HL-60/S4 treated with retinoic acid at 250 ng/mL for 4 days and 3 days (cell line): ENCODE results near the gene CTU2.

ENCODE experiments used
- in situ Hi-C: fragments of 300-500 bp; cut with MboI; formaldehyde crosslinking; loops from 2 replicates; pipeline ENCODE4 v1.7.0; 2022; ENCODE audit warnings: low sequenced_read_pairs

Gene CTU2

DNA sequence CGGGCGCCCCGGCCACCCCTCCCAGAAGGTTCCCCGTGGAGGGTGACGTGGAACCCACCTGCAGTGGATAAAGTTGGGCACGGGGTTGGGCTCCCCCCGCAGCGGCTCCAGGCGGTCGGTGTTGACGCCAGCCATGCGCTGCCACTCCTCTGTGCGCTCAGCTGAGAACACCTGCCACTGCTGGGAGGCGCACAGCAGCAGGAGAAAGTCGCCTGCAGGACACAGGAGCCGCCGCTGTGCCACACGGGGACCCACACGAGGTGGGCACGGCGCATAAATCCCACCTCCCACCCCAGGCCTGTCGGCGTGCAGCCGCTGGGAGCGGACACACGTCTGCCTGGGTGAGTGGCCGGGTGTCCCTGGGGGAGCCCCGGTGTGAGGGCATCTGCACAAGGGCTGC, 20.7 kb downstream of the CTU2 start:
- in situ Hi-C loops: loop anchor here (25.0 kb wide), 1 partner anchor 485 kb away; the partner anchor contains the start of genes SLC22A31 and ZNF778

DNA sequence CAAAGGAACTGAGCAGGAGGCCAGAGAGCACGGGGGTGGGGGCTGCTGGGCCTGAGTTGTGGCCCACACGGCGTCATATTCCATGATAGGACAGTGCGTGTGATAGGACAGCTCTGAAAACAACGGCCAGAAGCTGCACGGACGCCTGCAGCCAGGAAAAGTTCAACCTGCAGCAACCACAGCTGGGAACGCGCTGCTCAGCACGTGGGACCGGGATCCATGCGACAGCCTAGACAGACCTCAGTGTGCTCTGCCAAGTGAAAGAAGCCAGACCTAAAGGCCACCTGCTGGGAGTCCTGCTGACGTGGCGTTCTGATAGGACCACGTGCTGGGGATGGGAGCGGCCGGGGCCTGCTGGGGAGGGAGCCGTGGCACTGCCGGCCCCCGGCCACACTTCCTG, 21.6 kb downstream of the CTU2 start:
- in situ Hi-C loops: loop anchor here (25.0 kb wide), 1 partner anchor 484 kb away; the partner anchor contains the start of genes SLC22A31 and ZNF778

DNA sequence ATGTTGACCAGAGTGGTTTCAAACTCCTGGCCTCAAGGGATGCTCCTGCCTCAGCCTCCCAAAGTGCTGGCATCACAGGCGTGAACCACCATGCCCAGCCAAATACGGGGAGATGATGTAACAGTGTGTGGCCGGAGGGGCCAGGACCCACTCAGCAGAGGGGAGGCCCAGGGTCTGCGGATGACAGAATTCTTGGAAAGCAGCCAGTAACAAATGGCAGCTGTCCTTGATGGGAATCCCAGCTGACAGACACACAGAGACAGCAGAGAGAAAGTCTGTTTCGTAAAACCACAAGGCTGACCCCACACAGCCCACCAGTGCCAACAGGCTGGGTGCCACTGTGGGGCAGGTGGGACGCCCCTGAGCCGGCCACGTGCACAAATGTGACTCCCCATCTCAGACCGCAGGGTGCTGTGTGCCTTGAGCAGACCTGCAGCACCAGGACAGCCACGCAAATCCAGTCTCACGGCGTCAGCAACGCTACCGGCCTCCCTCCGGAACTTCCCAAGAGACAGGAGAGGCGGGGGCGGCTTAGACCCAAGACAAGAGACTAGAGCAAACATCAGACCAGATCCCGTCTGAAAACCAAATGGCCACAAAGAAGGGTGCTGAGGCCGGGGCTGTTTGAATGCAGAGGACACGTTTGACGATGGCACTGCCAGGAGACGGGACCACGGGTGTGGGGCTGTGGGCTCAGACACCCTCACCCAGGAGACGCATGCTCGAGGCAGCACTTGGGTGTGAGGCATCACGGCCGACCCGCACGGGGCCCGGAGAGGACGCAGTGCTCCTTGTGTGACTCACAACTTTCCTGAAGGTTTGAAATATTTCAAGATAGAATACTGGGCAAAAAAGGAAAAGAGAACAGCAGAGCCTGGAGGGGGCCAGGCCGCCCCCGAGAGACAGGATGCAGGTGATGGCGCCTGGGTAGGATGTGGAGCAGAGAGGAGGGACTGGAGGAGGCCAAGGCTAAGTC, 24.6 kb downstream of the CTU2 start:
- in situ Hi-C loops: loop anchor here (25.0 kb wide), 1 partner anchor 481 kb away; the partner anchor contains the start of genes SLC22A31 and ZNF778

DNA sequence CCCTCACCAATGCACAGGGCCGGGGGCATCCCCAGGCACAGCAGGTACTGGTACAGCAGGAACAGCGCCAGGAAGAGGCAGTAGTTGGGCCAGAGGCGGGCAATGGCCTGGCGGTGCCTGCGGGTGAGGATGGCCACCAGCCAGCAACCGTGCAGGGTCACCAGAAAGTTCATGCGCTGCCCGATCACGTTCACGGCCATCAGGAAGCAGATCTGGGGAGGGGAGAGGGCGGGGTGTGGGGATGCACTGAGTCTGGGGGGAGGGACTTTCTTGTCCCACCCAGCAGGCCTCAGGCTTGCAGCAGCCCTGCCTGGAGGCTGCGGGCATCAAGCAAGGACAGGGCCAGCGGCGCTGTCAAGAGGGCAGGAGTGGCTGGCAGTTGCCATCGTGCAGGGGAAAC, 25.4 kb downstream of the CTU2 start:
- in situ Hi-C loops: loop anchor here (25.0 kb wide), 1 partner anchor 481 kb away; the partner anchor contains the start of genes SLC22A31 and ZNF778

DNA sequence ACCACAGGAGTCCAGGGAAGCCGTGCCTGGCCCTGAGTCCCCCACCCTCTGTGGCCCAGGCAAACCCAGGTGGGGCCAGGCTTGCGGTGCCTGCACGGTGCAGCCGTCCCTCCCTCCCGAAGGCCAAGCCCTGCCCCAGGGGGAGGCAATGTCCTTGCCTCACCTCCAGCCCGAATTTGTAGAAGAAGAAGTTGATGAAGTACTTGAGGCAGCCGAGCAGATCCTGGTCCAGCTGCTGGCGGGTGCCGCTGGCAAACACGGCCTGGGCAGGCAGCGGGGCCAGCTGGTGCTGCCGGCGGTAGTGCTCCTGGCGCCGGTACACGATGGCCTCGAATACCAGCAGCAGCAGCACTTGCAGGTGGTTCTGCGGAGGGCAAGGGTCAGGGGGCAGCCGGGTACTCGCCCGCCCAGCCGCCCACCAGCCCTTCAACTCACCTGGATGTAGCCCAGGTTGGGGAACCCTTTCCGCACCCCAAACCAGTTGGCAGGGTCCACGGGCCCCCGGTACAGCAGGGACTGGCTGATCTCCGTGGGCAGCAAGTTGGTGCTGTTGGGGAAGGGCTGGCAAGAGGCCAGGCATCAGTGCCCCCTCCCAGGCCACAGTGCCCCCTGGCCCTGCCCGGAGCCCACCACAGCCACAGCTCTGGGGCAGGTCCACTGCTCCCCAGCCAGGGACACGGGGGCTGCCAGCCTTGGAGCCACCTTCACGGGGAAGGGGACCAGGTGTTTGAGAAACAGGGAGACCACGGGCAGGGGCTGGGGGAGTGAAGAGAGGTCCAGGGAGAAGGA, 26.1 kb downstream of the CTU2 start:
- in situ Hi-C loops: loop anchor here (25.0 kb wide), 1 partner anchor 480 kb away; the partner anchor contains the start of genes SLC22A31 and ZNF778

- in situ Hi-C loops: loop anchor here (25.0 kb wide), 1 partner anchor 479 kb away; the partner anchor contains the start of genes SLC22A31 and ZNF778
Observed at GRCh38 chr16:88732961-88733294, 26.6 kb downstream of the CTU2 start.

- in situ Hi-C loops: loop anchor here (25.0 kb wide), 1 partner anchor 479 kb away; the partner anchor contains the start of genes SLC22A31 and ZNF778
Observed at GRCh38 chr16:88733630-88734360, 27.5 kb downstream of the CTU2 start.

DNA sequence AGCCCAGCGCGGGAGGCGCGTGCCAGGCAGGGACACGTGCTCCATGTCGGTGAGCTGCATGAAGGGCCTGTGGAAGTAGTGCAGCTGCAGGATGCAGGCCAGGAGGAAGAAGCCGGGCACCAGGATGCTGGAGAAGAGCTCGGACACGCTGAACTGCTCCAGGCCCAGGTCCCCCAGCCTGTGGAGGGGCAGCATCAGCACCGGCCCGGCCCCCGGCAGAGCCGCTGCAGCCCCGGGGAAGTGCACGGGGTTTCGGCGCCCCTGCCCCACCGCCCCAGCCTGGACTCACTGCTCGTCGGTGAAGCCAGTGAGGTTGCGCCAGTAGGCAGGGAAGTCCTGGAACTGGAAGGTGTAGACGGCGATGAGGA, 28.0 kb downstream of the CTU2 start:
- in situ Hi-C loops: loop anchor here (25.0 kb wide), 1 partner anchor 478 kb away; the partner anchor contains the start of genes SLC22A31 and ZNF778

GRCh38 chr16:88735121-88735520, 28.8 kb downstream of the CTU2 start:
- in situ Hi-C loops: loop anchor here (25.0 kb wide), 1 partner anchor 477 kb away; the partner anchor contains the start of genes SLC22A31 and ZNF778

DNA sequence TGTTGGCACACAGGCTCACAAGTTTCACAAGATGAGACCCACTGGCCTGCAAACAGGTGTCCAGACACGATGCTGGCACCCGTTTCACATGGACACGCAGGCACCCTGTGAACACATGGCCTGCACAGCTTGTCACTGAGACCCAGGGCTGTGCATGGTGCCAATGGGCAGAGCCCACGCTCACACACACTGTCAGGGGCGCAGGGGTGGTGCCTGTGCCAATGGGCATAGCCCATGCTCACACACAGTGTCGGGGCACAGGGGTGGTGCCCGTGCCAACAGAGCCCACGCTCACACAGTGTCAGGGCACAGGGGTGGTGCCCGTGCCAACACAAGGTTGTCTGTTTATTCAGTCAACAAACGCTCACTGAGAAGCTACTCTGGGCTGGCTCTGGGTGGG, 29.3 kb downstream of the CTU2 start:
- in situ Hi-C loops: loop anchor here (25.0 kb wide), 1 partner anchor 477 kb away; the partner anchor contains the start of genes SLC22A31 and ZNF778

DNA sequence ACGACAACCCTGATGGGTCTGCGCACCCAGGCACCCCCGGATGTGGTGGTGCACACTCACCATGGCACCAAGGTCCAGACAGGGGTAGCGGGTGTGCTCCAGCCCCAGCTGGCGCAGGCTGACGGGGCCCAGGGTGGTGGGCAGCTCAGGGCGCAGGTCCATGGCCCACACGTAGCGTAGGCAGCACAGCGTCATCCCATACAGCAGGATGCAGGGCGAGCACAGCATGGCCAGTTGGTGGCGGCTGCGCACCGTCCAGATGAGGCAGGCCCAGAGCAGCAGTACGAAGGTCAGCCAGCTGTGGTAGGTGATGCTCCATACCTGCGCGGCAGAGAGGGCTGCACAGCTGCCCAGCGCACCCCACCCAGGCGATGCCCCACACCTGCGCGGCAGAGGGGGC, 29.8 kb downstream of the CTU2 start:
- in situ Hi-C loops: loop anchor here (25.0 kb wide), 1 partner anchor 476 kb away; the partner anchor contains the start of genes SLC22A31 and ZNF778

DNA sequence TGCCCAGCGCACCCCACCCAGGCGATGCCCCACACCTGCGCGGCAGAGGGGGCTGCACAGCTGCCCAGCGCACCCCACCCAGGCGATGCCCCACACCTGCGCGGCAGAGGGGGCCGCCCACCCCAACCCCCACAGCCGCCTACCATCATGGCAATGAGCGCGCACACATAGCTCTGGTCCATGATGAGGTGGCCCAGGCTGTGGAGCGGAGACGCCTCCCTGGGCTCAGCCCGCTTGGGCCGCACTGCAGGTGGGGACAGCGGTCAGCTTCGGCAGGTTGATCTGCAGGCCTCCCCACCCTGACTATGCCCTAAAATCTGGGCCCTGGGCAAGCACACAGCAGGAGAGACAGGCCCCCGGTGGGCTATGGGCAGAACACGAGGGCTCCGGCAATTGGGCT, 30.2 kb downstream of the CTU2 start:
- in situ Hi-C loops: loop anchor here (25.0 kb wide), 1 partner anchor 476 kb away; the partner anchor contains the start of genes SLC22A31 and ZNF778

DNA sequence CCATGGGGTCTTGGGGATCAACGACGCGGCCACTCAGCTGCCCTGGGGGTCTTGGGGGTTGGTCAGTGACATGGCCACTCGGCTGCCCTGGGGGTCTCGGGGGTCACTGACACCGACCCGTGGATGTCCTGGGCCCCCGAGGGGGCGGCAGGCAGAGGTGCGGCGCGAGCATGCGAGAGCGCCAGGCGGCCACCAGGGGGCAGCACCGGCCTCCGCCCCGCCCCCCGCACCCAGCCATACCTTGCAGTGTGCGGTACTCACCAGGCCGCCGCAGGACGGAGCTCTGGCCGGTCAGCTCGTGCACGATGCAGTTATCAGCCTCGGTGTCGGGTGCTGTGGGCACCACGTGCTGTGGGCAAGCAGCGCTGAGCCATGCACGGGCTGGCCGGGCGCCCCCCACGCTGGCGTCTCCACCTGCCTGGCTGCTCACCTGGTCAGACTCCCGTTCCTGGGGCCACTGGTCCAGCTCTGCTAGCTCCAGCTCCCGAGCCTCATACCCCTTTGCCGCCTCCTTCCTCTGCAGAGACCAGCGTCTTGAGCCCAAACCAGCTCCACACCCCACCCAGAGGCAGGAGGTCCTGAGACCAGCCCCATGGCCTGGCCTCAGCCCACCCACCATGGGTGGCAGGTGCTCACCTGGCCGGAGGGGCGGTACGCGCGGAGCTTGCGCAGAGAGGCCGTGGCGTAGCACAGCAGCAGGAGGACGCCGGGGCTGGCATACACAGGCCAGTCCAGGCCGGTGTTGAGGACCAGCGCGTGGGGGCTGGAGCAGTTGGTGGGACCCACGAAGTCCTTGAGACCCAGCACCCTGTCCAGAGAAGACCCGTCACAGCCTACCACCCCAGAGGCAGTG, 31.2 kb downstream of the CTU2 start:
- in situ Hi-C loops: loop anchor here (25.0 kb wide), 1 partner anchor 475 kb away; the partner anchor contains the start of genes SLC22A31 and ZNF778

DNA sequence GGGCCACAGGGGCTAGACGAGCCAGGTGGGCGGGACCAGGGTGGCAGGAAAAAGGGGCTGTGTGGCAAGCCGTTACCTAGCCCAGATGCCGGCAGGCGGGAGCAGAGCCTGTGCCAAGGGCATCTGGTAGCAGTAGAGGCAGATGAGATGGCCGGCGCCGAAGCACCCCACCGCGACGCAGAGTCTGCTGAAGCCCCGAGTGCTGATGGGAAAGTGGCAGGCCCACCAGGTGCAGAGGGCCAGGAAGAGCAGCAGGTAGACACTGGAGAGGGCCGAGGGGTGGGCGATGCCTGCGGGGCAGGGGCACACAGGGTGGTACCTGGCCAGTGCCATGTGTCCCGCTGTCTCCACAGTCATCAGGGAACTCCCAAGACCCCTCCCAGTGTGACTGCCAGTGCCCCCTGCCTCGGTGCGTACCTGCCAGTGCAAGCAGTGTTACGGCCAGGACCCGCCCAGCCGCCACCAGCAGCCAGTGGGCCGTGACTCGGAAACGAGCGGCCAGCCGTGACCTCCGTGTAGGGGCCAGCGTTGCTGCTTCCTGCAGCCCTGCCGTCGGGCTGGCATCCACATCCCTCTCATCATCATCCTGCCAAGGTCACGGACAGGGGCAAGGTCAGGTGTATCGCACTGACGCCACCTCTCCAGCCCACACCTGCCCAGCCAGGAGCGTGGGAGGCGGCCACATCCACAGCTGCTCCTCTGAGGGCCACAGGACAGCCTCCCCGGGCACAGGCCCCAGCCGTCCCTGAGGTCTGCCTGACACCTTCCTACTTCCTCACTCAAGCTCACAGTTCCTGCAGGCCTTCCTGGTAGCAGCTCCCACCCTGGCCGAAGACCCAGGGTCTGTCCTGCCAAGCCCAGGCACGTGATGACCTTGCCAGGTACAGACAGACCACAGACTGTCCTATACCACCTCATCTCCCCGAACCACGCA, 32.1 kb downstream of the CTU2 start:
- in situ Hi-C loops: loop anchor here (25.0 kb wide), 1 partner anchor 474 kb away; the partner anchor contains the start of genes SLC22A31 and ZNF778

DNA sequence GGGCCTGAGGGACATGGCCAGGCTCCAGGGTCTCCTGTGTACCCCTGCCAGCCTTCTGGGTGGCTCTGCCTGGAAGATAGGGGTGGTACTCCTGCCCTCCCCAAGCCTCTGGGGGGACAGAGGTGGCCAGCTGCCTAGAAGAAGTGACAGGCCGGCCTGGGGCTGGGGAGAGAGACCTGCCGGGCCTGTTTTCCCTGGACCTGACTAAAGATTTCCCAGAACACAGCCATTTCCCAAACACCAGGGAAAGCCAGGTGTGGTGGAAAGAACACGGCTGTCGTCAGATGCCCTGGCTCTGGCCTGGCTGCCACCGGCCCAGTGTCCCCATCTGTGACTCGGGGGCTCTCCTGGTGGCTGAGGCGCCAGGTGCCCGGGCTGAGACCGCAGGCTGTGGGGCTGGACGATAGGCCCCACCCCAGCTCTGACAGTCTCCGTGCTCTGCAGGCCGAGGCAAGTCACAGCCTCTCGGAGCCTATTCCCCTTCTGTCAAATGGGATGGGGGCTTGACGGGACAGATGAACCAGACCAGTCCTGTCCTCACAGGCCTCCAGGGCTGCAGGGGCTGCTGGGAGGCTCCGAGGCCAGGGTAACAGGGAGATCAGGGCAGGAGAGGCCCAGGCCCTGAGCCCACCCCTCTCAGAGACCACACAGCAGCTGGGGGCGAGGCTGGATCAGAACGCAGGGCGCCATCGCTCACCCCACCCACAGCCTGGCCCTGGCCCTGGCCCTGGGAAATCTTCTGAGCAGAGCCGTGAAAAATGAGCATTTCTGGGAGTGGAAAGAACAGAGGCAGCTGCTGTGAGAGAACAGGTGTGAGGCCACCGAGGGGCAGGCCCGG, 33.1 kb downstream of the CTU2 start:
- in situ Hi-C loops: loop anchor here (25.0 kb wide), 1 partner anchor 473 kb away; the partner anchor contains the start of genes SLC22A31 and ZNF778

- in situ Hi-C loops: loop anchor here (25.0 kb wide), 1 partner anchor 472 kb away; the partner anchor contains the start of genes SLC22A31 and ZNF778
Observed at GRCh38 chr16:88739977-88740726, 33.8 kb downstream of the CTU2 start.
